HG03575 (cell line): ENCODE results near the gene MEI4.
"Not testable (repeated sequence)": the region's sequence is repeated elsewhere in the genome, so short reads cannot be mapped to it uniquely, and the experiment has no call there.

Experiments
- ATAC-seq: cut with Tn5 transposase; IDR thresholded peaks from one replicate; pipeline ENCODE4 v1.9.1; 2021; ENCODE audit not compliant: unreplicated experiment, insufficient number of reproducible peaks, low FRiP score; ENCODE audit errors: extremely low read depth

The MEI4 gene

DNA sequence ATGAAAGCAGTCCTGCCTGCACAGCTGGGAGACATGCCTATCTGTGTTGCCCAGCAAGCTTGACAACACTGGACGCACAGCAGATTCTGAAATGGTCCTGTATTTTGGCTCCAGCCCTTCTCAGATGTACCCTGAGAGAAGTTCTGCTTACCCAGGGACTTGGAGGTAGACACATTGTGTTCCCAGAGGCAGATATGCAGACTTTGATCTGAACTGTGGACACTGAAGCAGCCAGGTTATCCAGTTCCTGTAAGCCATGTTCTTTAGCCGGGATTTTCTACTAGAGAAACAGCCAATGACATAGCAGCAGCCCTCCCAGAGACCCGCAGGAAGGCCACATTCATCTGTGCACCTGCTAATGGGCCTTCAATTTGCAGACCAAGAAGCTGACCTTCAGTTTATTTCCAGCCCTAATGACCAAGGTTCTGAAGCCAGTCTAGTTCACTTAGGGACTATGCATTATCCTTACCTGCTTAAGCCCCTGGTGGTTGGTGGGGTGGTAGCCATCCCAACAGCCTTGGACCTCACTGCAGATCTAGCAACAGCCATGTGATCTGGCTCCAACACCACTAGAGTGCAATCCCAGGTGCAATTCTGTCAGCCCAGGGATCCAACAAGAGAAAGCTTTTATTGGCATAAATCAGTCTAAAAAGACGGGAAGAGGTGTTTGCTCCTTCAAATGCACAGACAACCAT, 134.2 kb downstream of the MEI4 start:
- ATAC-seq, result no peak

DNA sequence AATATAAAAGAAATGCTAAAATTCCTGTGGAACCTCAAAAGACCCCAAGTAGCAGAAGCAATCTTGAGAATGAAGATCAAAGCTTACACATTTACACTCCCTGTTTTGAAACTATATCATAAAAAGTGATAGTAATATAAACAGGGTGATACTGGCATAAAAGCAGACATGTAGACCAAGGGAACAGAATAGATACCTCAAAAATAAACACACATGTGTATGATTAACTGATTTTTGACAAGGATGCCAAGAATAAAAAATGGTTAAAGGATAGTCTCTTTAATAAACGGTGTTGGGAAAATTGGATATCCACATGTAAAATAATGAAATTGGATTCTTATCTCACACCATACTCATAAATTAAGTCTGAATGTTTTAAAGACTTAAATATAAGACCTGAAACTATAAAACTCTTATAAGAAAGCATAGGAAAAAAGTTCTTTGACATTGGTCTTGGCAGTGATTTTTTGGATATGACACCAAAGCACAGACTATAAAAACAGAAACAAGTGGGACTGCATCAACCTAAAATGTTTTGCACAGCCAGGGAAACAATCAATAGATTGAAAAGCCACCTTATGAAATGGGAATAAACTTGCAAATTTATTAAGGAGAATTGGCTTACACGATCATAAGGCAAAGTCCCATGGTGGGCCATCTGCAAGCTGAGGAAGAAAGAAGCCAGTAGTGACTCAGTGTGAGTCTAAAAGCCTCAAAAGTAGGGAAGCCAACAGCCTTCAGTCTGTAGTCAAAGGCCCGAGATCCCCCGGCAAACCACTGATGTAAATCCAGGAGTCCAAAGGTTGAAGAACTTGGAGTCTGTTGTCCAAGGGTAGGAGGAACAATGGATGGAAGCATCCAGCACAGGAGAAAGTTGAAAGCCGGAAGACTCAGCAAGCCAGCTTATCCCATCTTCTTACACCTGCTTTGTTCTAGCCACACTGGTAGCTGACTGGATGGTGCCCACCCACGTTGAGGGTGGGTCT, 144.3 kb downstream of the MEI4 start:
- ATAC-seq, result no peak

DNA sequence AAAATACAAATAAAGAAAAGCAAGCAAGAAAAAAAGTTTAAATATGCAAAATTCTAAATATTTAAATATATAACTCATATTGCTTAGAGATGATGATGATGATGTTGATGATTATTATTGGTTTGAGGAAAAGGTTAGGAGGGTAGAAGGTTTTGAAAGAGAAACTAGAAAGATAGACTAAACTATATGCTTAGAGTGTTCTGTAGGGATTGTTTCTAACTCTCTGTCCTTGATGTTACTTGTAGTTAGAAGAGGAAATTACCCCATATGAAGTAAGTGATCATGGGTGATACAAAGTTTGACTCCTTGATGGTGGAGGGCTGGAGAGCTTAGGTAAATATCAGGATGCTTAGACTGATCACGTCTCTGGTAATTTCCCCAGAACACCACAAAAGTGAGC, 159.5 kb downstream of the MEI4 start:
- ATAC-seq, result no peak

DNA sequence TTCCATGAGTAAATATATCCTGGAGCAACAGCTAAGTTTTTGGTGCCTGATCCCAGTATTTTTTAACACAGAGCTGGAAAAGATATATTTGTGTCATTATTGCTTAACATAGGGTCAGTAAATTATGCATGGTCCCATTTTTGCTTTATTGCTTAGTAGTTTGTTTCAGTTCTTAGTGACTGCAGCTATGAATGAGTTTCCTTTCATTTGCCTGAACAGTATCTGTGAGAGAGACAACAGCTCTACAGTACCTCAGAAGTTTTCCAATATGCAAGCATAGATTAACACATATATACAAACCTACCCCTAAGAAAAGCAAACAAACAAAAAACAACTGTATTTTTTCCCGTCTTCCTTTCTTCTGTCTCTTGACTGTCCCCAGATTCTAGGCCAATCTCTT, 160.3 kb downstream of the MEI4 start:
- no peak for ATAC-seq

DNA sequence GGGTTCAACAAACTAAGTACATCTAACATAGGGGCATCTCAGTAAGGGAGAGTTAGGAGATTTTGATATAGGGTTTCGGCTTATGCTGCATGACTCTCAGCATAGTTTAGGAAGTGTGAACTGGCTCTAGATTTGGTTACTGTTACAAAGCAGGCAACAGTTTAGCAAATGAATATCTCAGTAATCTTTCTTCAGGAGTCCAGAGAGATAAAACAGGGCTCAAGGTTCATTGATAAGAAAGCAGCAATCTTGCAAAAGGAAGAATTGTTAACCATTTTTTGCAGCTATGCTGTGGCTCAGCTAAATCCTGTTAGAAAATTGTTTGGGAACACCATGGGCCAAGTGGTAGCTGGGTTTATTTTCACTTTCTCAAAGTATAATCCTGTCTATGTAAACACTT, 161.3 kb downstream of the MEI4 start:
- ATAC-seq, result no peak

DNA sequence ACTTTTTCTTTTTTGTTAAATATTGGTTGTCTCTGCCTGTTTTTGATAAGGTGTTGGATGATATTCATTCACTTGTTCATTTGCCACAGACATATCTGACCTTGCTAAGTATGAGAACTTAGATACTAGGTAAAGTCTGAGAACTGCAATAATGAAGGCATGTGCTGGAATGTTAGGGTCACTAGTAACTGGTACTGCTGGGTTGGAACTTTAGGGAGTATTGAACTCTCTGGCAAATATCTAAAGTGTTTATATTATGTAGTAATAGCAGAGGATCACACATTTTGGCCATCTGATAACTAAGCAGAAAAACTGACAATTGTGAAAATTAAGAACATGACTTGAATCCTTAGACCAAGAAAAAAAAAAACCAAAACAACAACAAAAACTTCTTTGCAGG, 162.7 kb downstream of the MEI4 start:
- no peak for ATAC-seq

DNA sequence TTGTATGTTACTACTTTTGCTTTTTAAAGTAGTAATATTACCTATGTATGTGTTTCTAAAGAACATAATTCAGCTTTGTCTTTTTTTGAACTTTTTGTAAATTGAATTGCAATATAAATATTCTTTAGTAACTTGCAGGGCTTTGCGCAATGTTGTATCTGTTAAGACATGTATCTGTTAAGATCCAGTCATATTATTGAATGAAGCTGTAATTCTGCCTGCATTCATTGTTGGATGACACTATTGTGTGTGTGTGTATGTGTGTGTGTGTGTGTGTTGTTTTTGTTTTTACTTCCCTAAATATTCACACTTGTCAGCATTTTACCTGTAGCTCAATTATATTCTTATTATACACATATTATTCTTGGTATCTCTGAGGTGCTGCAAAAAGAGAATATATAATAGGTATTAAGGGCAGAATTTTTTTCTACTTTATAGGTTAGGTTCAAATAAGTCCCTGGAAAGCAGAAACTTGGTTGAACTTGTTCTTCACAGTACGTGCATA, 164.0 kb downstream of the MEI4 start:
- no peak for ATAC-seq

DNA sequence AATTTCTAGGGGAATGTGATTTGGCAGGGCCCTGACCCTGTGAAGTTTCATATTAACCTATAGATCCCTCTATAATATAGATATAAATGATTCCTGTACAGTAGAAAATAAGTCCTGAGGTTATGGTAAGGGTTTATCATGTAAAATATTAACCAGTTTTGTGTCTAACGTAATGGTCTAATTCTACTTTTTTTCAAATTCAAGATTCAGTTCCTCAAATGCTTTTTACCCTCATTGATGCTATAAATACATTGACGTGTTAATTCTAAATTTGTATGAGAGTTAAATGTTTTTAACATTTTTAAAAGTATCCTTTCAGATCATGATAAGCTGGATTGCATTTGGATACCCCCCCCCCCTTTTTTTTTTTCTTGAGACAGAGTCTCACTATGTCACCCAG, 169.4 kb downstream of the MEI4 start:
- no peak for ATAC-seq

DNA sequence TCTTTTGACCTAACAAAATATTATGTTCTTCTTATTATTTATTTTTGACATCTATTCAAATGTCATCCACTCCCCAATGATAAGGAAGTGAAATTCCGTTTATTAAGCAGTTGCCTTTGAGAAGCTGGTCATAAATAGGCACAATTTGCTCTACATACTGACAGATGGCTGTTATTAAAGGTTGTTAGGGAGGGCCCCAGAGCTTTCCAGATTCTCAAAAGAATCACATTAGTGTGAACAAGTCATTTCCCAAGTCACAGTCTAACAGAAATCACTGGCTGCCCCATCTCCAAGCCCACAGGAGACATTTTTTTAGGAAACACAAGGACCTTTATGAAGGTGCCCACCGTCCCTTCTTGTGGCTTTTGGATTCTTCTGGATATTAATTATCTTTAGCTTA, 172.4 kb downstream of the MEI4 start:
- ATAC-seq, result no peak

DNA sequence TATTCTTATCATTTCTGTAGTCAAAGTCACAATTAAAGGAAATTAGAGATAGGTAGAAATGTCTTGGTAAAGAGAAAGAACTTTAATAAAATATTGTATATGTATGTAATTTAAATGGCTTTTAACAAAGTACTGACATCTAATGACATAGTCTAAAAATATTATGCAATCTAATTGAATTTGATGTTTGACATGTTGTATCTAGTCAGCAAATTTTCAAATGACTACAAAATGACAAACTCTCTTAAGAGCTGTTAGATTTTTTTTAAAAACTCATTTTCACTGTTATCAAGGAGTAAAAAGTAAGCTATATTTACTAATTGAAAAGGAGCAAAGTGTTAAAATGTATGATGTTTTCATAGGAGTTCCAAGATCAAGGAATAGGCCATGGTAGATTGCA, 176.9 kb downstream of the MEI4 start:
- no peak for ATAC-seq

DNA sequence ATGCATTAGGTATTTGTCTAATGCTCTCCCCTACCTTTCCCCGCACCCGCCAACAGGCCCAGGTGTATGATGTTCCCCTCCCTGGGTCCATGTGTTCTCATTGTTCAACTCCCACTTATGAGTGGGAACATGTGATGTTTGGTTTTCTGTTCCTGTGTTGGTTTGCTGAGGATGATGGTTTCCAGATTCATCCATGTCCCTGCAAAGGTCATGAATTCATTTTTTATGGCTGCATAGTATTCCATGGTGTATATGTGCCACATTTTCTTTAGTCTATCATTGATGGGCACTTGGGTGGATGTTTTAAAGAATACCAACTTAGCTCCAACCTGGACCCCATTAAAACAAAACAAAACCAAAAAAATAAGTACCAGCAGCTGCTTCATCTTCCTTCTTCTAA, 180.9 kb downstream of the MEI4 start:
- not testable (repeated sequence) for ATAC-seq

DNA sequence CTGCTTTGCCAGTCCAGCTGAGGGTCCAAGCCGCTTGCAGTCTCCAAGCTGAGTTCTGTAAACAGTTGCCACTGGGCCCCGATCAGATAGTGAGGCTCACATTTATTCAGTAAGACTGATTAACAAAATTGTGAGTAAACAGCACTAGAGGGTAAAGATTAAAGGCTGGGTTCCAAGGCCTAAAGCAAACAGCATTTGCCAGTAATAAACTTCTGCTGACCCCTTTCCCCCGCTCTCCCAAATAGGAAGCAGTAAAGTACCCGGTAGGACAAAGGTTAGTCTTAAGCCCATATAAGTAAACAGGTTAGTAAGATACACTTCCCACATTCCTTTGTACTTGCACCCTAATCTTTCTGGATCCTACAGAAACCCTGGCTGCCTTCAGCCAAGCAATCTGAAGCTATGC, 181.8 kb downstream of the MEI4 start:
- no peak for ATAC-seq

DNA sequence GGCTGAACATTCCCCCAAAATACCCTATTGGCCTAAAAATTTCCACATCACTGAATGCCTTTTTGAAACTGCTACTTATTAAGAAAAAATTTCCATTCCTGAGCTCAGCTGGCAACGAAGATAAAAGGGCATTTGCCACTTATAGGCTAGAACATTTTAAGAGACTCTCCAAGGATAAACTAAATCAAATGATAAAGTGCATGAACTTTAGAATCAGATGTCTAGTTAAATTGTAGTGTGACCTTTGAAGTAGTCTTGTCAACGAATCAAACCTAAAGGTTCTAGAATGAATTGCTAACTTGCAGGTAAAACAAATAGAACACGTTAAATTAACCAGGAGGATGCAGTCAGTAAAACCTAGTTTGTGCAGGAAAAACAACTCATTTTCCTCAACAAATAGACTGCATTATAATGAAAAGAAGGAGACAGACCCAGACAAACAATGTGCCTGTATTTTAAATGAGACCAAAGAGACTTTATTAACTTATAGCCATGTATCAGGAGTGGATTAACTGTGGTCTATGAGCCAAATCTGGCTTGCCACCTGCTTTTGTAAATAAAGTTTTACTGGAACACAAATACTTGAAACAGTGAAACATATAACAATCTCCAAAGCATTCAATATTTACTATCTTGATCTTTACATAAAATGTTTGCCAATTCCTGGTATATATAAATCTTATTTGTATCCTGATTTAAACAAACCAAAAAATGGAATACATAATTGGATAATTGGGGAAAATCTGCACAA, 184.4 kb downstream of the MEI4 start:
- ATAC-seq, result no peak

DNA sequence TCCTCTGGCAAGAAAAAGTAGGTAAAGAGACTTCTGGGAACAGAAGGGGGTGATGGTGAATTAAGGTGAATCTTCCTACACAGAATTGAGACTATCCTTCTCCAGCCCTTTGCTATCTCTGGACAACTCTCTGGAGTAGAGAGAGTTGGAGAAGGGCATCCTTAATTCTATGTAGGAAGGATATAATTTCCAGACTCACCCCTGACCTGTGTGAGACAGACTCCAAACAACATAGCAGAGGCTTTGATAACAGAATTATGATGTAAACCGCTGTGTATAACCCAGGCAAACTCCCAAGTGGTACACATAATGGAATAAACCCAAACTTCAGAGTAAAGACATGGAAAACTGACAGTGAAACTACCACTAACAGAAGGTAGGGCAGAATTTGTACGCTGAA, 186.5 kb downstream of the MEI4 start:
- no peak for ATAC-seq

DNA sequence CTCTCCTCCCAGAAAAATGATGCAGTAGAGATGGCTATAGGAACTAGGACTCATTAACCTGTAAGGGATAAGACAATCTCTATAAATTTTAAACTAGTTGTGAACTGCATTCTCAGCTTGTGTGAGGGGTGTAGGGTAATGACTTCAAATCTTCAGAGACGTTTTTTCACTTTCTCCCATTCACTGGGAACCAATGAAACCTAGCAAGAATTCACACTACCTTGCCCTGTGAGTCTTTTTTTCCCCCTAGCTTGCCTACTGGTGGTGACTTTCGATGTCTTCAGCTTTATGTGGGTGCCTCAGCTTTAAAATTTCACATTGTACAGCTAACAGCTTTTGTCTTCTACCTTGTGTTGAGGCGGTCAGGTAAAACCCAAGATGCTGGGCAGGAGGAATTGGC, 192.0 kb downstream of the MEI4 start:
- ATAC-seq, result no peak

DNA sequence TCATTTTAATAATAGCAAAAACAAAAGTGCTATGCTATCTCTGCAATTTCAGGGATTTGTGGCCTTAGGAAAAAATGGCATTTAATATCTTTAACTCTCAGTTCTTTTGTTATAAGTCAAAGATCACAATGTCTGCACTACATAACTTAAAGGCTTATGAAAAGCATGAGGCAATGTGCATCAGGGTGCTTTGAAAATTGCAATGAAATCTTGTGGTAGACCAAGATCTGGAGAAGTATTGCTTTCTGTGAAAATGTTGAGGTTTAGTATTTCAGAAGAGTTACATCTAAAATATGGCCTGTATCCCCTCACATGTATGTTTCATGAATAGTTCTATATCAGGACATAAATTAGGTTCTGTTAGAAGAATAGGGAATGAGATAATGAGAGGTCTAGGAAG, 200.6 kb downstream of the MEI4 start:
- no peak for ATAC-seq

DNA sequence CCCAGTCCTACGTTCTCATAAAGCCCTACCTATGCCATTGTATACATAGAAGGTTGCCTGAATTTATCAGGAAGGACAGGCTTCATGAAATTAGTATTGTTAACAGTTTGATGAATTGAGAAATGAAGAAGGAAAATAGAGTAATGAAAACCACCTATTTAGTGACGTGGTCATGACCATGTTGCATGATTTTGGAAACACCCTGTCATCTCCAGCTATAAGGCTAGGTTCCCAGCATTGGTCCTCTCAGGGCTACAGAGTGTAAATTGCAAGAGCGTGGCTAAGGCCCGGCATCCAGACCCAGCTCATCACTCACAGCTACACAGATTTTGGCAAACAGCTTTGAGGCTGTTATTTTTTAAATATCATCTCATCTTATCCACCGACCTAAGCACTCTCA, 203.6 kb downstream of the MEI4 start:
- no peak for ATAC-seq

DNA sequence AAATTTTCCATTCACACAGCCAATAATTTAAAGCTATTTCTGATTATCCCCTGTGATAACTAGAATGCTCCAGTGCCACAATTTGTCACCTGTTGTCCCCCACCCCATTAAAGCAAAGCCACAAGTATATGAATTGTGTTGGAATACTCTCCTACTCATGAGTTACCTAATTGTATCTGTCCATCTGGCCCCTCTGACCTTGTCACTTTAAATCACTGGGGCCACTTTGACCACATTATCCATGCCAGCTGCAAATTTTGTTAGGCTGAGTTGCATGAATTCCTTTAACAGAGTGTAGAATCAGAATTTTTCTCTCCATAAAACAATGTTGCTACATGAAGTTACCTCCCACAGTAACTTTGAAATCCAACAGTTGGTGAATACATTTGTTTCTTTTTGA, 204.6 kb downstream of the MEI4 start:
- ATAC-seq, result no peak

DNA sequence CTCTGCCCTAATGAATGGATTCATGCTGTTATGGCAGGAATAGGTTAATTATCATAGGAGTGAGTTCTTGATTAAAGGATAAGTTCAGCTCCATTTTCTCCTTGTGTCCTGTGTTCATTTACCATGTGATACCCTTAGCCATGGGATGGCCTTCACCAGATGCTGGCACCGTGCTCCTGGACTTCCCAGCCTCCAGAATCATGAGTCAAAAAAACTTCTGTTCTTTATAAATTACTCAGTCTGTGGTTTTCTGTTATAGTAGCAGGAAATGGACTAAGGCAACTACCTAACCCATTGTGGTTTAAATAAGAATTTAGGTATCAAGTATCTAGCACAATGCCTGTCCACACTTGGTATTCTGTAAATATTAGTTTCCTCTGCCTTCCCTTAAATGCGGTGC, 223.5 kb downstream of the MEI4 start:
- no peak for ATAC-seq

DNA sequence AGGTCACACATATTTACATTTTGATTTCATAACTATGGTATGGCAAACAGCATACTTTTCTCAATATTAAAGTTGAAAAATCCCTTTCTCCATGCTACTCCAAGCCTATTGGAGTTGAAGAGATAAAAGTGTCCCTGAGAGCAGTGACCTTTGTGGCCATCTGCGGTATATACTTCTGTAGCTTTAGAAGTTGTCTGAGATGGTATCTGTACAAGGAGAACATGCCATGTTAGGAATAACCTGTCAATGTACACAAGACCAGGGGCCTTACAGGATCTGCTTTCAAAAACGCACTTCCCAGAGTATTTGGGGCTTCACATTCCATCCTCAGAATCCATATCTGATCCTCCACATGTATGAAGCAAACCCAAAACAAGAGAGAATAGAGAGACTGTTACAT, 226.7 kb downstream of the MEI4 start:
- no peak for ATAC-seq
